Endothelial cell of umbilical vein (primary cell): ENCODE measurements around the gene TRAK1. TPM values are rescaled to one million over a fixed set of nuclear protein-coding genes. Genes with fewer than 3 reads are reported as not detected.

Experiments
- BruUV-seq: library from RNA; stranded (reverse); fragments of 400-500 nt; replicated peaks from 2 replicates; lab custom pipeline; 2021; lab: Mats Ljungman, UMichigan
- CTCF ChIA-PET: fragments of 300-600, 350-600 bp; sonication (Branson Sonifier 250); formaldehyde crosslinking; loops from one replicate; lab custom pipeline; 2021; ENCODE audit warnings: antibody characterized with exemption, inconsistent platforms; lab: Charles Lee
- POLR2A ChIA-PET: fragments of 300-600, 350-600 bp; sonication (Branson Sonifier 250); formaldehyde crosslinking; loops from one replicate; lab custom pipeline; 2021; ENCODE audit warnings: antibody characterized with exemption, inconsistent platforms; lab: Charles Lee
- DNase-seq: peaks from one replicate; pipeline ENCODE4 v3.0.0-alpha.2; 2011; ENCODE audit warnings: low read depth, low spot score
- FAIRE-seq: peaks from 2 replicates; lab custom pipeline; 2011; peaks lifted over from hg19 to GRCh38; lab: Jason Lieb, UNC
- H2AFZ ChIP-seq: 2 replicates; pipeline ENCODE4 v1.6.0; 2012; ENCODE audit warnings: low read depth, low read length, control low read depth, inconsistent platforms
- H3K27ac ChIP-seq: 2 replicates; pipeline ENCODE4 v1.5.1; 2011; ENCODE audit warnings: low read depth, mild to moderate bottlenecking, control low read depth, low read length, moderate library complexity; ENCODE audit not compliant: insufficient read depth
- H3K27me3 ChIP-seq, 2 experiments: 2 replicates each; pipeline versions ENCODE4 v1.6.0 to v1.6.1; 2011; ENCODE audit warnings: low read length in 2 of 2, mixed read lengths in 1 of 2; ENCODE audit not compliant: control insufficient read depth in 2 of 2, insufficient read depth in 2 of 2
- H3K36me3 ChIP-seq, 2 experiments: 2 replicates in 1 of 2; 3 replicates in 1 of 2; pipeline ENCODE4 v1.5.1; 2011; ENCODE audit warnings: low read length in 2 of 2, mild to moderate bottlenecking in 1 of 2, moderate library complexity in 1 of 2; ENCODE audit not compliant: control insufficient read depth in 2 of 2, insufficient read depth in 2 of 2; ENCODE audit errors: extremely low read depth in 1 of 2
- H3K4me1 ChIP-seq: 3 replicates; pipeline ENCODE4 v1.5.1; 2011; ENCODE audit warnings: mild to moderate bottlenecking, low read length; ENCODE audit not compliant: control insufficient read depth, insufficient read depth; ENCODE audit errors: extremely low read depth
- H3K4me2 ChIP-seq: 2 replicates; pipeline ENCODE4 v1.6.1; 2011; ENCODE audit warnings: low read length, control low read depth, mixed read lengths; ENCODE audit not compliant: insufficient read depth
- H3K4me3 ChIP-seq, 3 experiments: fragments of 200-600 bp in 1 of 3; sonication (generic), shearing (Covaris generic) in 1 of 3; replicated peaks in 1 of 3; 2 replicates each; pipeline ENCODE4 v1.5.1; 2011 to 2016; ENCODE audit warnings: control low read depth in 3 of 3, low read length in 3 of 3, mild to moderate bottlenecking in 2 of 3, inconsistent platforms in 1 of 3, low read depth in 1 of 3, moderate library complexity in 1 of 3; ENCODE audit not compliant: insufficient read depth in 1 of 3
- H3K79me2 ChIP-seq: 2 replicates; pipeline ENCODE4 v1.6.0; 2012; ENCODE audit warnings: low read length, inconsistent platforms; ENCODE audit not compliant: control insufficient read depth, insufficient read depth
- H3K9ac ChIP-seq: replicated peaks from 2 replicates; pipeline ENCODE3; 2011; ENCODE audit warnings: low read length, control low read depth; ENCODE audit not compliant: insufficient read depth; ENCODE audit errors: extremely low read depth
- H3K9me1 ChIP-seq: replicated peaks from 3 replicates; pipeline ENCODE4 v1.6.0; 2011; ENCODE audit warnings: mild to moderate bottlenecking, low read length; ENCODE audit not compliant: control insufficient read depth, insufficient read depth; ENCODE audit errors: extremely low read depth
- H3K9me3 ChIP-seq: replicated peaks from 2 replicates; pipeline ENCODE4 v1.5.1; 2012; ENCODE audit warnings: low read length, inconsistent platforms; ENCODE audit not compliant: control insufficient read depth, insufficient read depth
- H4K20me1 ChIP-seq: replicated peaks from 2 replicates; pipeline ENCODE3; 2011; ENCODE audit warnings: mild to moderate bottlenecking, low read length; ENCODE audit not compliant: control insufficient read depth, insufficient read depth; ENCODE audit errors: extremely low read depth
- EZH2 ChIP-seq: IDR thresholded peaks from 2 replicates; pipeline ENCODE4 v1.6.1; 2012; ENCODE audit warnings: borderline replicate concordance, low read depth, mild to moderate bottlenecking, moderate library complexity, low read length, inconsistent platforms; ENCODE audit not compliant: severe bottlenecking
- FOS ChIP-seq: IDR thresholded peaks from 2 replicates; pipeline ENCODE4 v1.6.1; 2011; ENCODE audit warnings: mild to moderate bottlenecking, low read length, moderate library complexity, borderline replicate concordance; ENCODE audit not compliant: insufficient read depth
- MYC ChIP-seq: IDR thresholded peaks from one replicate; pipeline ENCODE4 v1.6.1; 2011; ENCODE audit warnings: mild to moderate bottlenecking, low read depth, low read length
- POLR2A ChIP-seq: IDR thresholded peaks from 2 replicates; pipeline ENCODE4 v1.6.1; 2012; ENCODE audit warnings: low read depth, mild to moderate bottlenecking, control low read depth, low read length
- POLR2AphosphoS5 ChIP-seq: IDR thresholded peaks from 2 replicates; pipeline ENCODE4 v1.6.1; 2012; ENCODE audit warnings: low read depth, mild to moderate bottlenecking, control low read depth, low read length, moderate library complexity; ENCODE audit not compliant: insufficient read depth
- dilution Hi-C: fragments of 300-500 bp; cut with MboI; formaldehyde crosslinking; loops from one replicate; pipeline ENCODE4 v1.15.0; 2019; ENCODE audit warnings: low sequenced_read_pairs; ENCODE audit not compliant: extremely low pct_ligation_motif_present
- intact Hi-C: fragments of 100-400 bp; cut with micrococcal nuclease; formaldehyde crosslinking; loops from one replicate; pipeline ENCODE4 v1.10.0; 2022
- polyA plus RNA-seq, 4 experiments: library from polyadenylated mRNA; depleted of rRNA in 3 of 4; stranded (reverse) in 3 of 4; unstranded in 1 of 4; fragments of >200 nt; gene quantifications; 2 replicates each; pipeline versions ENCODE4 v1.2.1 to v1.2.3, GENCODE V29; 2011 to 2012; ENCODE audit warnings: missing spikeins in 1 of 4
- total RNA-seq: library from RNA; stranded (reverse); gene quantifications from 2 replicates; pipeline ENCODE4 v1.2.3, GENCODE V29; 2021
- TF ChIP-seq, protein P1 (sequence below): IDR thresholded peaks from 2 replicates; pipeline ENCODE4 v1.6.1; 2011; ENCODE audit not compliant: insufficient read depth, insufficient read length
- TF ChIP-seq, protein P2 (sequence below), 2 donors: IDR thresholded peaks; 1 replicate in 1 of 2; 2 replicates in 1 of 2; pipeline ENCODE4 v1.5.1; 2011; ENCODE audit warnings: low read length in 2 of 2, mild to moderate bottlenecking in 2 of 2, moderate library complexity in 2 of 2, control low read depth in 1 of 2, inconsistent platforms in 1 of 2, low read depth in 1 of 2; ENCODE audit not compliant: insufficient read depth in 1 of 2; ENCODE audit errors: extremely low read depth in 1 of 2

Gene TRAK1
- total and polyA plus RNA-seq, 2 donors (not counting 3 experiments of a cell fraction or from before 2014, with no cell fraction given) = 38.5 to 59.6 TPM

DNA sequence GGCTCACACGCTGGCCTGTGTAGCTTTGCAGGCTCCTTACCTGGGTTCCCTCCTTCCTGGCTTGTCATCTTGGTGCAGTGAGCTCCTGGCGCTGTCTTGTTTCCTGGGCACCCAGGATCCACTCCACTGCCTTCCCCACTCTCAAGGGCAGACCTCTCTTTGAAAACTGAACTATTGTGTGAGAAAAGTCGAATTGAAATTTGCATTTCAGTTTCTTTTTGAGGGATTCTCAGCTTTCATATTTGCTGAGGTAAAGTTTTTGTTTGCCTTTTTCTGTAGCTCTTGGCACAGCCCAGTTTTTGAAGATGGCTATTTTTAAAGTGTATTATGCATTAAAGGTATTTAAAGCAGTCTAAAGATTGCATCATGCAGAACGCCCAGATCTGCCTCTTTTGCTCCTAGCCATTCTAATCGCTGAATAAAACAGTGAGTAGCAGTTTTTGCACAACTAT lies 104.7 kb downstream of the TRAK1 start:
- no peak for DNase-seq
- FAIRE-seq = no peak
- H3K27ac ChIP-seq = no peak overlapping the region
- TF ChIP-seq POLR2A (no peak), POLR2AphosphoS5 (no peak), EZH2 (no peak), FOS (no peak), MYC (no peak)
- TF ChIP-seq, protein P1, sequence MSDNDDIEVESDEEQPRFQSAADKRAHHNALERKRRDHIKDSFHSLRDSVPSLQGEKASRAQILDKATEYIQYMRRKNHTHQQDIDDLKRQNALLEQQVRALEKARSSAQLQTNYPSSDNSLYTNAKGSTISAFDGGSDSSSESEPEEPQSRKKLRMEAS = no peak
- TF ChIP-seq, protein P2, sequence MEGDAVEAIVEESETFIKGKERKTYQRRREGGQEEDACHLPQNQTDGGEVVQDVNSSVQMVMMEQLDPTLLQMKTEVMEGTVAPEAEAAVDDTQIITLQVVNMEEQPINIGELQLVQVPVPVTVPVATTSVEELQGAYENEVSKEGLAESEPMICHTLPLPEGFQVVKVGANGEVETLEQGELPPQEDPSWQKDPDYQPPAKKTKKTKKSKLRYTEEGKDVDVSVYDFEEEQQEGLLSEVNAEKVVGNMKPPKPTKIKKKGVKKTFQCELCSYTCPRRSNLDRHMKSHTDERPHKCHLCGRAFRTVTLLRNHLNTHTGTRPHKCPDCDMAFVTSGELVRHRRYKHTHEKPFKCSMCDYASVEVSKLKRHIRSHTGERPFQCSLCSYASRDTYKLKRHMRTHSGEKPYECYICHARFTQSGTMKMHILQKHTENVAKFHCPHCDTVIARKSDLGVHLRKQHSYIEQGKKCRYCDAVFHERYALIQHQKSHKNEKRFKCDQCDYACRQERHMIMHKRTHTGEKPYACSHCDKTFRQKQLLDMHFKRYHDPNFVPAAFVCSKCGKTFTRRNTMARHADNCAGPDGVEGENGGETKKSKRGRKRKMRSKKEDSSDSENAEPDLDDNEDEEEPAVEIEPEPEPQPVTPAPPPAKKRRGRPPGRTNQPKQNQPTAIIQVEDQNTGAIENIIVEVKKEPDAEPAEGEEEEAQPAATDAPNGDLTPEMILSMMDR (IDR thresholded peaks at IDR 0.05; ENCODE audit: extremely low read depth in 1 of 2, insufficient read depth in 1 of 2, low read depth in 1 of 2, low read length in 2 of 2) = no peak
- peaks cover 25 to 29% of the 10 kb centered on the region in 2 experiments for H3K36me3 ChIP-seq
- H3K4me3 ChIP-seq = no peak overlapping the region
- no peaks in the 10 kb centered on the region for H3K9me3 ChIP-seq
- H2AFZ ChIP-seq = no peak overlapping the region
- no peak overlapping the region for H3K9ac ChIP-seq
- H4K20me1 ChIP-seq = no peaks in the 10 kb centered on the region
- H3K4me2 ChIP-seq = no peak overlapping the region
- H3K27me3 ChIP-seq = no peaks in the 10 kb centered on the region
- peaks cover 7% of the 10 kb centered on the region for H3K4me1 ChIP-seq
- dilution Hi-C loops = no loop called here
- BruUV-seq = no TSS peak
- POLR2A ChIA-PET = no interaction called here
- CTCF ChIA-PET = interaction anchor here (1.1 to 8.1 kb wide), 4 partner anchors 9 to 307 kb away, joined by 3 to 318 read pairs (median 4); no protein-coding TSS in a partner anchor
- peaks cover 1% of the 10 kb centered on the region for H3K79me2 ChIP-seq
- no peaks in the 10 kb centered on the region for H3K9me1 ChIP-seq
- intact Hi-C loops = no loop called here
